Head of caudate nucleus (tissue), 42 donors: Measurements from ENCODE around the gene SBNO1.
A peak's percentile ranks its signal among the peaks of the same experiment; 100 is the strongest.

Experiments used
- DNase-seq, 42 donors: peaks; one replicate each; pipeline versions ENCODE4 v3.0.0 to v3.0.0-alpha.2; 2020 to 2021; ENCODE audit warnings: mixed read lengths in 7 of 42
- intact Hi-C: fragments of 100-400 bp; cut with DNase I; formaldehyde crosslinking; loops from one replicate; pipeline ENCODE4 v1.15.0; 2022

The SBNO1 gene

GRCh38 chr12:123288751-123289346 is 75.8 kb downstream of the SBNO1 start:
- DNase-seq: peak; percentile 33 to 93 (median 74)
- intact Hi-C loops: no loop called here

GRCh38 chr12:123286652-123287373 is 77.8 kb downstream of the SBNO1 start:
- peak in 1 of 42 donors; percentile 28 for DNase-seq

GRCh38 chr12:123284669-123285068 is 80.0 kb downstream of the SBNO1 start:
- DNase-seq: no peak
- intact Hi-C loops: no loop called here

More at GRCh38 chr12:123286652-123287373, 77.8 kb downstream of the SBNO1 start:
- intact Hi-C loops: no loop called here

GRCh38 chr12:123283461-123283860 is 81.2 kb downstream of the SBNO1 start:
- no peak for DNase-seq
- intact Hi-C loops: no loop called here

- intact Hi-C loops: no loop called here
- peak in 1 of 42 donors; percentile 18 for DNase-seq
These were observed 82.5 kb downstream of the SBNO1 start for GRCh38 chr12:123282111-123282510.

GRCh38 chr12:123280971-123281370 is 83.7 kb downstream of the SBNO1 start:
- intact Hi-C loops: no loop called here

GRCh38 chr12:123278101-123278627 is 86.5 kb downstream of the SBNO1 start:
- intact Hi-C loops: no loop called here
- DNase-seq: peak in 1 of 42 donors; percentile 6

More at GRCh38 chr12:123280971-123281370, 83.7 kb downstream of the SBNO1 start:
- DNase-seq: no peak

- intact Hi-C loops: no loop called here
These were observed 91.5 kb downstream of the SBNO1 start for GRCh38 chr12:123273166-123273565.

GRCh38 chr12:123271001-123271668 is 93.5 kb downstream of the SBNO1 start:
- DNase-seq: peak in 41 of 42 donors; percentile 51 to 93 (median 85)
- intact Hi-C loops: no loop called here

More at GRCh38 chr12:123273166-123273565, 91.5 kb downstream of the SBNO1 start:
- DNase-seq: peak in 4 of 42 donors; percentile 10 to 19 (median 13)

GRCh38 chr12:123270214-123271000 is 94.2 kb downstream of the SBNO1 start:
- intact Hi-C loops: no loop called here
- DNase-seq: peak in 19 of 42 donors; percentile 18 to 65 (median 34)

- peak in 9 of 42 donors; percentile 29 to 48 (median 37) for DNase-seq
- intact Hi-C loops: no loop called here
These were observed 94.8 kb downstream of the SBNO1 start for GRCh38 chr12:123269896-123270213.

GRCh38 chr12:123269395-123269892 is 95.2 kb downstream of the SBNO1 start:
- intact Hi-C loops: no loop called here
- DNase-seq: peak; percentile 78 to 95 (median 86)

GRCh38 chr12:123268850-123269249 is 95.8 kb downstream of the SBNO1 start:
- intact Hi-C loops: no loop called here
- peak in 29 of 42 donors; percentile 19 to 80 (median 53) for DNase-seq

GRCh38 chr12:123267991-123268843 is 96.4 kb downstream of the SBNO1 start:
- peak; percentile 64 to 91 (median 80) for DNase-seq
- intact Hi-C loops: no loop called here

- no peak for DNase-seq
- intact Hi-C loops: no loop called here
These were observed 97.2 kb downstream of the SBNO1 start for GRCh38 chr12:123267335-123267920.

GRCh38 chr12:123266679-123267277 is 97.9 kb downstream of the SBNO1 start:
- peak in 3 of 42 donors; percentile 12 to 34 (median 26) for DNase-seq
- intact Hi-C loops: no loop called here
